Smooth muscle cell (in vitro differentiated cells): ENCODE results near the gene EPAS1. TPM values are rescaled to one million over a fixed set of nuclear protein-coding genes. Genes with fewer than 3 reads are reported as not detected.

Experiments used
- DNase-seq: peaks from one replicate; lab custom pipeline; 2025; ENCODE audit not compliant: unreplicated experiment; lab: John Stamatoyannopoulos, UW
- H2AFZ ChIP-seq: fragments of 200-600 bp; sonication (generic); 2 replicates; pipeline ENCODE4 v1.6.0; 2016; ENCODE audit warnings: antibody characterized with exemption, low read depth, mild to moderate bottlenecking
- H3F3A ChIP-seq: fragments of 200-600 bp; sonication (generic); 2 replicates; pipeline ENCODE4 v1.6.0; 2017; ENCODE audit warnings: antibody characterized with exemption, low read depth
- H3K27ac ChIP-seq: fragments of 200-600 bp; sonication (generic); 2 replicates; pipeline ENCODE4 v1.5.1; 2016; ENCODE audit warnings: low read depth, mild to moderate bottlenecking
- H3K27me3 ChIP-seq: fragments of 200-600 bp; sonication (generic); 2 replicates; pipeline ENCODE4 v1.6.1; 2016; ENCODE audit warnings: low read depth, mild to moderate bottlenecking
- H3K36me3 ChIP-seq: fragments of 200-600 bp; sonication (generic); 2 replicates; pipeline ENCODE4 v1.5.1; 2016; ENCODE audit warnings: low read depth
- H3K4me1 ChIP-seq: fragments of 200-600 bp; sonication (generic); 2 replicates; pipeline ENCODE4 v1.5.1; 2016; ENCODE audit warnings: low read depth
- H3K4me2 ChIP-seq: fragments of 200-600 bp; sonication (generic); 2 replicates; pipeline ENCODE4 v1.6.0; 2016; ENCODE audit warnings: mild to moderate bottlenecking
- H3K4me3 ChIP-seq: fragments of 200-600 bp; sonication (generic); 2 replicates; pipeline ENCODE4 v1.5.1; 2016; ENCODE audit warnings: mild to moderate bottlenecking
- H3K79me2 ChIP-seq: fragments of 200-600 bp; sonication (generic); 2 replicates; pipeline ENCODE4 v1.6.0; 2016; ENCODE audit warnings: low read depth, mild to moderate bottlenecking
- H3K9ac ChIP-seq: fragments of 200-600 bp; sonication (generic); 2 replicates; pipeline ENCODE4 v1.6.0; 2016; ENCODE audit warnings: low read depth
- H3K9me3 ChIP-seq: fragments of 200-600 bp; sonication (generic); replicated peaks from 2 replicates; pipeline ENCODE4 v1.5.1; 2016; ENCODE audit warnings: low read depth
- H4K20me1 ChIP-seq: fragments of 200-600 bp; sonication (generic); 2 replicates; pipeline ENCODE4 v1.6.0; 2016; ENCODE audit warnings: low read depth
- CTCF ChIP-seq: fragments of 200-600 bp; sonication (generic); IDR thresholded peaks from 2 replicates; pipeline ENCODE4 v1.5.1; 2017; ENCODE audit warnings: borderline replicate concordance, mild to moderate bottlenecking, antibody characterized with exemption; ENCODE audit not compliant: insufficient read depth, poor library complexity, severe bottlenecking
- WGBS: methylation state at CpG from one replicate; pipeline ENCODE4 v1.1.7; 2016; ENCODE audit warnings: low lambda C conversion rate; 5-methylcytosine and 5-hydroxymethylcytosine counted together
- polyA plus RNA-seq: library from polyadenylated mRNA; unstranded; fragments of >200 nt; fragmentation: Nextera tagmentation; extraction: Ambion mirVana; gene quantifications from 2 replicates; pipeline ENCODE4 v1.2.1, GENCODE V29; 2016
- total RNA-seq: library from RNA; depleted of rRNA; stranded (reverse); fragments of >200 nt; gene quantifications from 2 replicates; pipeline ENCODE4 v1.2.3, GENCODE V29; 2014

The EPAS1 gene
- total and polyA plus RNA-seq, 2 experiments from 2014 or later, result 31.7 to 91.6 TPM

GRCh38 chr2:46347648-46348280, 50.6 kb downstream of the EPAS1 start:
- Histone ChIP-seq H3K36me3 (peaks cover 11% of the 10 kb centered on the region), H2AFZ (no peak overlapping the region), H3K27ac (no peak overlapping the region), H3F3A (no peaks in the 10 kb centered on the region), H3K27me3 (no peaks in the 10 kb centered on the region), H3K4me2 (no peak overlapping the region), H4K20me1 (peaks cover 62% of the 10 kb centered on the region), H3K4me1 (no peaks in the 10 kb centered on the region), H3K79me2 (peaks cover 62% of the 10 kb centered on the region), H3K4me3 (no peak overlapping the region), H3K9ac (no peak overlapping the region), H3K9me3 (no peaks in the 10 kb centered on the region)
- no peak for DNase-seq
- WGBS, result 93% methylated on average over 11 of the region's 11 CpGs
- TF ChIP-seq CTCF, result no peak

- peaks cover 59% of the 10 kb centered on the region for H3K79me2 ChIP-seq
- H3K9ac ChIP-seq, result no peak overlapping the region
- no peak overlapping the region for H3K27ac ChIP-seq
- no peaks in the 10 kb centered on the region for H3F3A ChIP-seq
- H3K9me3 ChIP-seq, result no peaks in the 10 kb centered on the region
- no peak overlapping the region for H2AFZ ChIP-seq
- H3K4me3 ChIP-seq, result no peak overlapping the region
- no peak for TF ChIP-seq CTCF
- H4K20me1 ChIP-seq, result peaks cover 57% of the 10 kb centered on the region
- H3K4me2 ChIP-seq, result no peak overlapping the region
- peaks cover 11% of the 10 kb centered on the region for H3K36me3 ChIP-seq
- H3K4me1 ChIP-seq, result no peaks in the 10 kb centered on the region
- 92% methylated on average over 6 of the region's 6 CpGs for WGBS
- no peak for DNase-seq
- H3K27me3 ChIP-seq, result no peaks in the 10 kb centered on the region
Observed at GRCh38 chr2:46349115-46349547, 51.9 kb downstream of the EPAS1 start.

- H3F3A ChIP-seq, result no peaks in the 10 kb centered on the region
- no peaks in the 10 kb centered on the region for H3K27me3 ChIP-seq
- TF ChIP-seq CTCF, result no peak
- peaks cover 47% of the 10 kb centered on the region for H4K20me1 ChIP-seq
- H3K27ac ChIP-seq, result no peak overlapping the region
- H3K9me3 ChIP-seq, result no peaks in the 10 kb centered on the region
- H3K4me3 ChIP-seq, result no peak overlapping the region
- peaks cover 11% of the 10 kb centered on the region for H3K36me3 ChIP-seq
- H3K9ac ChIP-seq, result no peak overlapping the region
- WGBS, result 90% methylated on average over 8 of the region's 8 CpGs
- no peak for DNase-seq
- no peak overlapping the region for H2AFZ ChIP-seq
- H3K4me2 ChIP-seq, result no peak overlapping the region
- H3K4me1 ChIP-seq, result no peaks in the 10 kb centered on the region
- H3K79me2 ChIP-seq, result peaks cover 49% of the 10 kb centered on the region
Observed at GRCh38 chr2:46350029-46350689, 53.0 kb downstream of the EPAS1 start.
